K562 (cell line): ENCODE measurements around the gene S1PR1.

Source experiments
- CREB1 ChIP-seq, 2 experiments: sonication (generic) in 1 of 2; formaldehyde crosslinking in 1 of 2; IDR thresholded peaks; 2 replicates each; pipeline versions ENCODE4 v1.6.1 to v1.8.0; 2012 to 2022; ENCODE audit warnings: inconsistent platforms in 1 of 2, mild to moderate bottlenecking in 1 of 2, missing genetic modification reagents in 1 of 2, moderate library complexity in 1 of 2
- CTCF ChIP-seq, 3 experiments: IDR thresholded peaks in 2 of 3; conservative IDR thresholded peaks in 1 of 3; 2 replicates each; pipeline ENCODE4 v1.5.1; 2011 to 2012; ENCODE audit warnings: low read length in 3 of 3, mild to moderate bottlenecking in 3 of 3, control low read depth in 2 of 3, improper control_type of control experiment in 1 of 3, inconsistent platforms in 1 of 3, low read depth in 1 of 3, mixed read lengths in 1 of 3, moderate library complexity in 1 of 3; ENCODE audit not compliant: insufficient read depth in 2 of 3
- EZH2 ChIP-seq: IDR thresholded peaks from 2 replicates; pipeline ENCODE4 v1.6.1; 2012; ENCODE audit warnings: low read depth, mild to moderate bottlenecking, inconsistent platforms, low read length, borderline replicate concordance
- HNRNPUL1 ChIP-seq: fragments of 200-400 bp; formaldehyde crosslinking; IDR thresholded peaks from 2 replicates; pipeline ENCODE4 v1.6.1; 2017; ENCODE audit warnings: low read length
- NCOA1 ChIP-seq: fragments of 450-650 bp; IDR thresholded peaks from 2 replicates; pipeline ENCODE4 v1.6.1; 2016; ENCODE audit warnings: low read depth
- RCOR1 ChIP-seq, 2 experiments: IDR thresholded peaks; 2 replicates each; pipeline ENCODE4 v1.6.1; 2012; ENCODE audit warnings: low read depth in 2 of 2, low read length in 2 of 2, borderline replicate concordance in 1 of 2, improper control_type of control experiment in 1 of 2
- SP1 ChIP-seq: sonication (generic); formaldehyde crosslinking; IDR thresholded peaks from 2 replicates; pipeline ENCODE4 v1.8.1; 2022; ENCODE audit warnings: mild to moderate bottlenecking, missing genetic modification reagents
- WHSC1 ChIP-seq: IDR thresholded peaks from one replicate; pipeline ENCODE4 v1.6.1; 2012; ENCODE audit warnings: low read length, control low read depth, inconsistent platforms
- ZNF124 ChIP-seq: sonication (generic); formaldehyde crosslinking; IDR thresholded peaks from 2 replicates; pipeline ENCODE4 v1.8.1; 2022; ENCODE audit warnings: missing genetic modification reagents
- ZNF24 ChIP-seq: fragments of 450-650 bp; IDR thresholded peaks from 2 replicates; pipeline ENCODE4 v1.6.1; 2016
- ZNF740 ChIP-seq, 3 experiments: fragments of 200-800 bp in 1 of 3; sonication (Bioruptor generic) in 1 of 3; sonication (generic) in 1 of 3; formaldehyde crosslinking in 1 of 3; IDR thresholded peaks; 2 replicates each; pipeline versions ENCODE4 v1.6.1 to v1.8.0; 2016 to 2022; ENCODE audit warnings: mild to moderate bottlenecking in 2 of 3, missing compliant biosample characterization in 2 of 3, missing genetic modification characterization in 2 of 3, missing genetic modification reagents in 1 of 3

GRCh38 chr1:101237229-101237837 is 514 bp downstream of the S1PR1 start:
- TF ChIP-seq CREB1 (IDR thresholded peaks at IDR 0.05) (no peak), CREB1 (CRISPR knock-in tag; IDR thresholded peaks at IDR 0.05) (no peak), EZH2 (no peak), CTCF (IDR thresholded peaks at IDR 0.05 in 2 of 3, conservative IDR thresholded peaks at IDR 0.05 in 1 of 3; ENCODE audit: insufficient read depth in 2 of 3, low read depth in 1 of 3, low read length in 3 of 3) (no peak), SP1 (CRISPR knock-in tag) (no peak), ZNF24 (no peak), ZNF740 (CRISPR knock-in tag; IDR thresholded peaks at IDR 0.05) (no peak), ZNF740 (tag; IDR thresholded peaks at IDR 0.05) (no peak), NCOA1 (no peak), ZNF124 (CRISPR knock-in tag) (no peak), WHSC1 (no peak), RCOR1 (IDR thresholded peaks at IDR 0.05; ENCODE audit: borderline replicate concordance in 1 of 2, low read depth in 2 of 2, low read length in 2 of 2) (no peak), HNRNPUL1 (no peak)
